Jurkat, Clone E6-1 (cell line): Measurements from ENCODE around the gene SMC1B.
A peak's percentile ranks its signal among the peaks of the same experiment; 100 is the strongest.
"Not testable (repeated sequence)": the region's sequence is repeated elsewhere in the genome, so short reads cannot be mapped to it uniquely, and the experiment has no call there.

Source experiments
- DNase-seq: peaks from one replicate; pipeline ENCODE4 v3.0.0-alpha.2; 2011; ENCODE audit warnings: low read depth, low spot score
- H3K4me3 ChIP-seq: 2 replicates; pipeline ENCODE4 v1.5.1; 2011; ENCODE audit warnings: mild to moderate bottlenecking, low read length, control low read depth, moderate library complexity

Gene SMC1B

GRCh38 chr22:45423524-45423923, 10.1 kb upstream of the SMC1B start:
- H3K4me3 ChIP-seq: no peak overlapping the region
- DNase-seq: no peak

GRCh38 chr22:45422237-45422983, 9.0 kb upstream of the SMC1B start:
- no peak overlapping the region for H3K4me3 ChIP-seq

GRCh38 chr22:45421349-45422055, 8.1 kb upstream of the SMC1B start:
- H3K4me3 ChIP-seq: no peak overlapping the region
- DNase-seq: no peak

More at GRCh38 chr22:45422237-45422983, 9.0 kb upstream of the SMC1B start:
- DNase-seq: no peak

DNA sequence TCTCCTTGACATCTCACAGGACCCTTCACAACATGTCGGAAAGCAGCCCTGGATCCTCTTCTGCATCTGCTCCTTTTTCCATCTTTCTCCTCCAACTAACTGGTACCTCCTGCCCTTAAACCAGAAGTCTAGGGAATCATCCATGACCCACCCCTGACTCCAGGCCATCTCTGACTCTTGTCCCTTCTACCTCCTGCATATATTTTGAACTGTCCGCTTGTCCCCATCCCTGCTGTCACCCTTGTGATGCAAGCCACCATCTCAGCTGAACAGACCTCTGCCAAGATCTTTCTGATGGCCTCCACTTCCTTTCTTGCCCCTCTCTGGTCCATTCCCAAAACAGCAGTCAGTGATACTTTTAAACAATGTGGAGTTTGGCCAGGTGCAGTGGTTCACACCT, 7.1 kb upstream of the SMC1B start:
- DNase-seq: no peak
- H3K4me3 ChIP-seq: no peak overlapping the region

DNA sequence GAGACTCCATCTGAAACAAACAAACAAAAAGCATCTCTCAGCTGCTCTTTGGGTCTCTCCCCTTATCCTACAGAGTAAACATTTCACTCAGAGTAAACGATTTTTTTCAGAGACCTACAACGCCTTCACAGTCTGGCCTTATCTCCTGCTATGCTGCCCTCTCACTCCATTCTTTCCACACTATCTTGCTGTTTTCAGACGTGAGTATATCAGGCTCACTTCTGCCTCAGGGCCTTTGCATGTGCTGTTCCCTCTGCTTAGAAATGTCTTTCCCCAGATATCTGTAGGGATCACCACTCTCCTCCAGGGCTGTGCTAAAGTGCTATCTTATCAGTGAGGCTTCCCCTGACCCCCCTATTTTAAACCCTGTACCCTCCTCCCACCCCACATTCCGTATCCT, 6.6 kb upstream of the SMC1B start:
- no peak for DNase-seq
- no peak overlapping the region for H3K4me3 ChIP-seq

GRCh38 chr22:45418770-45419138, 5.4 kb upstream of the SMC1B start:
- no peak for DNase-seq
- no peak overlapping the region for H3K4me3 ChIP-seq

GRCh38 chr22:45418056-45418769, 4.8 kb upstream of the SMC1B start:
- H3K4me3 ChIP-seq: no peak overlapping the region
- no peak for DNase-seq

- peak overlapping the region; percentile 65 for H3K4me3 ChIP-seq
These were observed 409 bp downstream of the SMC1B start for GRCh38 chr22:45413013-45413367.

DNA sequence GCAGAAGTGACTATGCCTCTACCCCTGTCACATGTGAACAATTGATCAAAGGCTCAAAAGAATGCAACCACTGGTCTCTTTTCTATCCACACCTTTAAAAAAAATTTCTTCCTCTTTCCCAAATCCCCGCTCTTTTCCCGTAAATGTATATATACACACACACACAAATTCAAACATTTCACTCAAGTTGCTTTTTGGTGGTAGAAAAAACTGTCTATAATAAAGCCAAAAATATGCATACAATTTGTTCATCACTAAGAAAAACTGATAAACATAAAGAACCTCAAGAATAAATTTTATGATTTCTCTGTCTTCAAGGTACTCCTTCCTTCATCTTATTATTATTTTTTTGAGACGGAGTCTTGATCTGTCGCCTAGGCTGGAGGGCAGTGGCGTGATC, 5.6 kb downstream of the SMC1B start:
- H3K4me3 ChIP-seq: no peak overlapping the region
- no peak for DNase-seq

More at GRCh38 chr22:45413013-45413367, 409 bp downstream of the SMC1B start:
- no peak for DNase-seq

GRCh38 chr22:45402466-45402985, 10.9 kb downstream of the SMC1B start:
- DNase-seq: no peak
- H3K4me3 ChIP-seq: no peak overlapping the region

GRCh38 chr22:45399712-45400445, 13.5 kb downstream of the SMC1B start:
- no peak overlapping the region for H3K4me3 ChIP-seq
- DNase-seq: no peak

DNA sequence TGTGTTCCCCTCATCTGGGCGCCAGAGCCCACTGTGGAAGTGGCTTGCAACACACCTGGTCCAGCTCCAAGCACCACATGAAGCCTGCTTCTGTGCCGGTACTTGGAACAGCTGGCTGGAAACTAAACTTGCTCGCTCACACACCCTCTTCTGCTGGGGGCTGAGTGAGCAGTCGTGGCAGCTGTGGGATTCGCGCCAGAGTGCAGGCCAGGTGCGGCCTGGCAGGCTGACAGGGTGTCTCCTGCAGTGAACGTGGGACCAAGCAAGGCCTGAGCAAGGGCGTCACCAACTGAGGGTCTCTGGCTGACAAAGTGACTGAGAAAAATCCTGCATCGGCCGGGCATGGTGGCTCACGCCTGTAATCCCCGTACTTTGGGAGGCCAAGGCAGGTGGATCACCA, 15.2 kb downstream of the SMC1B start:
- no peak for DNase-seq
- H3K4me3 ChIP-seq: no peak overlapping the region

- DNase-seq: no peak
- no peak overlapping the region for H3K4me3 ChIP-seq
These were observed 15.6 kb downstream of the SMC1B start for GRCh38 chr22:45397806-45398205.

DNA sequence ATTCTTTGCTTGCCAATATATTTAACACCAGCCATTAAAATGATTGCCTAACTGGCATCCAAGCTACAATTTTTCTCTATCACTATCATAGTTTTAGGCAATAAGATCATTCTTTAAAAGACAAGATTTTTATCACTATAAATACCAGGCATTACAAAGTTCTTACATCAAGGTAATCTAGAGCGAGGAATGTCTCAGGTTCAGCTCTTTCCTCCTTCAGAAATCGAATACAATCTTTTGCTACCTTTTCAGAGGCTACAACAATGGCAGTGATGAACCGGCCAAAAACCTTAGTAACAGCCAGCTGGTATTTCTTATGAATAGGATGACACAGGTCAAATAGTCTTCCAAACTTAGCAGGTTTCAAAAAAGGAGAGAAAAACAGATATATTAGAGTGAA, 23.9 kb downstream of the SMC1B start:
- no peak for DNase-seq

DNA sequence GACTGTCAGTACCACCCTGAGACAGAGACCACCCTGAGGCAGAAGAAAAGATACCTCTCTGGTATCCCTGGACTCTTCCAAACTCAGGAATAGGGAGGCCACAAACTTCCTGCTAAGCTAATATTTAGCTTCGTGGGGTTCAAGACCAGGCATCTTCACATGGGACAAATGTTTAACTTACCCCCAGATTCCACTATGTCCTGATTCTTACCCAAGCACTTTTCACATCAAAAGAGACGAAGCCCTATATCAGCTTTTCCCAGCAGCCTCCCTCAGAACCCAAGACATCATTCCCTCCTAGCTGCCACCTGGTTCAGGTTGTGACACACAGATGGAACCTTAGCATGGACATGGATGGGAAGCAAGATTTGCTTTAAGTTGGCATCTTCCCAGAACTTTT, 32.1 kb downstream of the SMC1B start:
- no peak overlapping the region for H3K4me3 ChIP-seq
- no peak for DNase-seq

More for the DNA sequence above, 23.9 kb downstream of the SMC1B start:
- H3K4me3 ChIP-seq: no peak overlapping the region

DNA sequence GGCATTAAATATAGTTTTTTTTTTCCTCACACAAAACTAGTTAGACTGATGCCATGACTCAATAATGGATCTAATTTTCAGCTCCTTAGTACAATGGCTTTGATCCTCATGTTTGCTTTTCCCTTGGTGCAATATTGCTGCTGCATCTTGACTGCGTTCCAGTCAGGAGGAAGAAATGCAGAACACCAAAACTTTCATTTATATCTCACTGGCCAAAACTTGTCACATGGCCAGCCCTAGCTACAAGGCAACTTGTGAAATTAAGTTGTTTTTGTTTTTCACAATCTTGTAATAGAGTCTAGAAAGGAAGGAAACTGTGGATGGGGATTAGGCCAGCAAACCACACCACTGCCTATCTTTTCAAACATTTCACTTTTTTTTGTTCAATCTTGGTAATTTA, 36.7 kb downstream of the SMC1B start:
- no peak for DNase-seq
- H3K4me3 ChIP-seq: no peak overlapping the region

DNA sequence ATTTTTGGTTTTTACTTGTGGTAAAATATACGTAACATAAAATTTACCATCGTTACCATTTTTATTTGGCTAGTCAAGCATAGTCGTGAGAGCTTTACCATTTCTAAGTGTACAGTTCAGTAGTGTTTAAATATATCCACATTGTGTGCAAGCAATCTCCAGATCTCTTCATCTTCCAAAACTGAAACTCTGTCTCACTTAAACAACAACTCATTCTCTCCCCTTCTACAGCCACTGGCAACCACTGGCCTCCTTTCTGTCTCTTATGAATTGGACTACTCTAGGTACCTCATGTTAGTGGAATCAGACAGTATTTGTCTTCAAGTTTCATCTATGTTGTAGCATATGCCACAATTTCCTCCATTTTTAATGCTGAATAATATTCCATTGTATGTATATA, 37.4 kb downstream of the SMC1B start:
- DNase-seq: no peak

DNA sequence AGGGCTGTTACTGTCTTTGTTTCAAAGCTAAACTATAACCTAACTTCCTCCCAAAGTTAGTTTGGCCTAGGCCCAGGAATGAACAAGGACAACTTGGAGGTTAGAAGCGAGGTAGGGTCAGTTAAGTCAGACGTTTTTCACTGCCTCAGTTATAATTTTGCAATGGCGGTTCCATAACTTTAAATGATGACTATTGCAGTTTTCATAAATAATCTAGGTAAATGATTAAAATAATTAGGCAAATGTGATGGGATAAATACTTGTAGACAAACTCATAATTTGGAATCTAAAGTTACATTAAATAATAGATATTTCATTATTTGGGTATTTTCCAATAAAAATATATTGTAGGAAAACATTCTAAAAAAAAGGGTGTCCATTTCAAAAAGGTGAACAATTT, 39.8 kb downstream of the SMC1B start:
- H3K4me3 ChIP-seq, DNase-seq: not testable (repeated sequence)

More for the DNA sequence above, 37.4 kb downstream of the SMC1B start:
- no peak overlapping the region for H3K4me3 ChIP-seq

DNA sequence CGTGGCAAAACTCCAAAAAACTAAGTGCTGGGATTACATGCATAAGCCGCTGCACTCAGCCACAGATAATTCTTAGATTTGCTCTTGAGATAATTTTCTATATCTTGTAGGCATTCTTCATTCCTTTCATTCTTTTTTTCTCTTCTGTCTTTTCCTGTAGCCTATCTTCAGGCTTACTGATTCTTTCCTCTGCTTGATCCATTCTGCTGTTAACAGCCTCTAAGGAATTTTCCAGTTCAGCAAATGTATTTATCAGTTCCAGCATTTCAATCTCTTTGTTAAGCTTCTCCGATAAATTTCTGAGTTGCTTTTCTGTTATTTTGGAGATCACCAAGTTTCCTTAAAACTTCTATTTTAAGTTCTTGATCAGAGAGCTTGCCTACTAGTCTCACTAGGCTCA, 46.7 kb downstream of the SMC1B start:
- H3K4me3 ChIP-seq: no peak overlapping the region
- DNase-seq: no peak
